Erythroblast (primary cell): ENCODE measurements around the gene ST7.

Experiments
- GATA1 ChIP-seq: IDR thresholded peaks from 2 replicates; pipeline ENCODE4 v1.6.1; 2011; ENCODE audit warnings: low read depth, mild to moderate bottlenecking, control low read depth, low read length, moderate library complexity
- POLR2A ChIP-seq: IDR thresholded peaks from 2 replicates; pipeline ENCODE4 v1.6.1; 2011; ENCODE audit warnings: mild to moderate bottlenecking, low read length

GRCh38 chr7:116924741-116925140 lies 28.6 kb upstream of the ST7 start:
- TF ChIP-seq POLR2A (no peak), GATA1 (no peak)
